Activated T-cell treated with anti-CD3 and anti-CD28 coated beads, Interleukin-2, amount 50 U/mL, for 24 hours (primary cell): ENCODE measurements around the gene KRTAP10-2.

Source experiments
- DNase-seq: peaks from one replicate; pipeline ENCODE4 v3.0.0-alpha.2; 2020
- H3K27ac Mint-ChIP-seq: 2 replicates; pipeline ENCODE4 v1.8.0; 2020; ENCODE audit warnings: mild to moderate bottlenecking, mixed read lengths
- H3K27me3 Mint-ChIP-seq: 2 replicates; pipeline ENCODE4 v1.8.0; 2020; ENCODE audit warnings: mixed read lengths
- H3K36me3 Mint-ChIP-seq: 2 replicates; pipeline ENCODE4 v1.8.0; 2020; ENCODE audit warnings: low read depth, mixed read lengths
- H3K4me1 Mint-ChIP-seq: 2 replicates; pipeline ENCODE4 v1.8.0; 2020; ENCODE audit warnings: low read depth, mixed read lengths
- H3K4me3 Mint-ChIP-seq: 2 replicates; pipeline ENCODE4 v1.8.0; 2020; ENCODE audit warnings: mild to moderate bottlenecking, moderate library complexity, mixed read lengths
- H3K9me3 Mint-ChIP-seq: 2 replicates; pipeline ENCODE4 v1.8.0; 2020; ENCODE audit warnings: mixed read lengths

Gene KRTAP10-2

DNA sequence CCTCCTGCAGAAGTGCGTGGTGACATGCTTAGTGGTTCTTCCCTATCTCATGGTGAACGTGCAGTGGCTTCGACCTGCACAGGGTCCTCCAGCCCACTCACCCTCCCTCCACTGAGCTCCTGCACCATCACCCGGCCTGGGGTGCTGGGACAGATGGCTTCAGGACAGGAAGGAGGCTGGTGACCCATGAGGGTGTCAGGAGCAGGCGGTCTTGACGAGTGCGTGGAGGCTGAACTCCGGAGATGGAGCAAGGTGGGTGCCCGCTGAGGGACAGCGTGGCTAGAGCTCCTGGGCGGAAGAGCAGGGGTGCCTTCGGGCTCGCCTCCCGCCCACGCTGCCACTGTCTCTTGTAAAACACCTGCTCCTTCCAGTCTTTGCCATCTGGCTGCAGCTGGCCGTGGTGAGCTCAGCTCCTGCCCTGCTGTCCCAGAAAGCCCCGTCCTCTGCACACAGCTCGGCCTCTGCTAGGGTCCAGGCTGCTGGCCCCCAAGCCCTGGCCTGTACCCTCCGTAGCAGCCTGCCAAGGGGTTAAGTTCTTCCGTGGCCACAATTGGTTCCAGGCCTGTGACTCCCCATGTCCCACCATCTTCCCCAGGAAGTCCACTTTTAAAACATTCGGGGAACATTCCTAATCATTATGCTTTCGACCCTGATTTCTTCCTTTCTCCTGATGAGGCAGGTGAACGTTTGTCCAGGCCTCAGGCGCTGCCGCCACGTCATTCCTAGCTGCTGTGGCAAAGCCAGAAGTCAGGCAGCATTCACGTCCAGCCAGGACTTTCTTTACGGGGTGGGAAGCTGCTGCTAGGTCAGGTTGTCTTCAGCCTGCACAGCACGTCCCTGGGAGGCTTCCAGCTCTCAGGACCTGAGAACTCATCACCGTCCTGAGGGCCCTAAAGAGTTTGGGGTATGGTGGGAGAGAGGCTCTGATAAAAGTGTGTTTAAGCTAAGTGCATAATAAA is 19.4 kb downstream of the KRTAP10-2 start:
- no peaks in the 10 kb centered on the region for H3K4me1 Mint-ChIP-seq
- H3K4me3 Mint-ChIP-seq, result no peak overlapping the region
- no peaks in the 10 kb centered on the region for H3K27me3 Mint-ChIP-seq

DNA sequence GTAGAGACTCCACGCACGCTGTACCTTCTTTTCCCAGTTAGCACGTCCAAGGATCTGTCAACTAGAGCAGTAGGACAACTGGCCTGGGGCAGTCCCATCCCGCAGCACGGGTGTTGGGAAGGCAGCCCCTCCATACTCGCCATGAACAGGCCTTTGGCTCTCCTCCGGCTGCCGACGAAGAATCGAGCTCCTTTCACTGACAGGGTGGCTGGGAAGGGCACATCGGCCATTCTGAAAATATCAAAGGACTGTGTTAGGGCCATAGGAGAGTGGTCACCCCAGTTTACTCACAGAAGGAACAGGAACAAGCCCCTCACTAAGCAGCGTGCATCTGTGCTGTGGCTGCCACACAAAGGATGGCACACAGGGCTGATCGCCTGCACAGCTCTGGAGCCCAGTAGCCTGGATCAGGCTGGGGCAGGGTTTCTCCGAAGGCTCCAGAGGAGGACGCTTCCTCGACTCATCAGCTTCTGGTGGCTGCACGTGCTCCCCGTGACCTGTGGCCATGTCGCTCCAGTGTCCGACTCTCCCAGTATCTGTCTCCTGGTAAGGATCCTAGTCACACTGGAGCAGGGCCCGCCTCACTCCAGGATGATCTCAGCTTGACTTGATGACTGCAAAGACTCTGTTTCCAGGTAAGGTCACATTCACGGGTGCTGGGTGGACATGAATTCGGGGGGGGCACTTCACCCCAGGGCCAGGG is 20.3 kb downstream of the KRTAP10-2 start:
- DNase-seq, result peak; percentile 19
- Mint-ChIP-seq H3K27me3 (no peaks in the 10 kb centered on the region), H3K4me3 (no peak overlapping the region), H3K4me1 (no peaks in the 10 kb centered on the region), H3K36me3 (no peaks in the 10 kb centered on the region), H3K9me3 (no peaks in the 10 kb centered on the region), H3K27ac (no peak overlapping the region)

More for the DNA sequence above, 19.4 kb downstream of the KRTAP10-2 start:
- DNase-seq, result no peak
- no peaks in the 10 kb centered on the region for H3K36me3 Mint-ChIP-seq
- no peaks in the 10 kb centered on the region for H3K9me3 Mint-ChIP-seq
- no peak overlapping the region for H3K27ac Mint-ChIP-seq

- no peaks in the 10 kb centered on the region for H3K36me3 Mint-ChIP-seq
- no peaks in the 10 kb centered on the region for H3K9me3 Mint-ChIP-seq
- no peak overlapping the region for H3K4me3 Mint-ChIP-seq
- no peaks in the 10 kb centered on the region for H3K4me1 Mint-ChIP-seq
- no peaks in the 10 kb centered on the region for H3K27me3 Mint-ChIP-seq
- DNase-seq, result no peak
- no peak overlapping the region for H3K27ac Mint-ChIP-seq
Observed at GRCh38 chr21:44530221-44530902, 20.9 kb downstream of the KRTAP10-2 start.

DNA sequence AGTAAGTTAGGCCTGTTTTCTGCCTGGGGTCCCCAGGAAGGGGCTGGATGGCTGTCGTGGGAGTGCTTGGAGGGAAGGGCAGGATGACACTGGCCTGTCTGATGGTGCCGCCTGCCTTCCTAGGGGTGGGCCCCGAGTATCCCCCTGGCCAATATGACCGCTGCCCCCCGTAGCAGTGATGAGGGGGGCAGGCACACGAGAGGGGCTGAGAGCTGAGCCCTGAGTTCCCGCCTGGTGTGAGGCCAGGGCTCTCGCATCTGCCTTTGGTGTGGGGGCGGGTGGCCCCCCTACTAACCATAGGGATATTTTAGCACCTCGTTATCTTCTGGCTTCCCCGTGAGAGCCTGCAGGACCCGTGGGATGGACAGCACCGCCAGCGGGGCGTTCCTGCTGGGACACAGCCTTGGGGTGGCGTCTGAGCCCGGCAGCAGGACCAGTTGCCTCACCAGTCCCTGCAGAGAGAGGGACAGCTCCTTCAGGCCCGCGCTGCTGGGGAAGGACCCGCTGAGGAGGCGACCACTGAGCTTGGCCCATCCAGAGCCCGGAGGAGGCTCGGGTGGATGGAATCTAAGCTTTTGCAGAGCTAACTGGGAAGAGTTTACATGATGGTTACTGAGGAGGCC is 21.7 kb downstream of the KRTAP10-2 start:
- no peaks in the 10 kb centered on the region for H3K9me3 Mint-ChIP-seq
- H3K27ac Mint-ChIP-seq, result no peak overlapping the region
- H3K27me3 Mint-ChIP-seq, result no peaks in the 10 kb centered on the region
- no peaks in the 10 kb centered on the region for H3K36me3 Mint-ChIP-seq
- H3K4me1 Mint-ChIP-seq, result no peaks in the 10 kb centered on the region
- H3K4me3 Mint-ChIP-seq, result no peak overlapping the region
- DNase-seq, result peak; percentile 7

GRCh38 chr21:44529011-44529421 is 22.3 kb downstream of the KRTAP10-2 start:
- H3K36me3 Mint-ChIP-seq, result no peaks in the 10 kb centered on the region

GRCh38 chr21:44528634-44528995 is 22.7 kb downstream of the KRTAP10-2 start:
- no peaks in the 10 kb centered on the region for H3K27me3 Mint-ChIP-seq
- H3K4me3 Mint-ChIP-seq, result no peak overlapping the region
- no peaks in the 10 kb centered on the region for H3K4me1 Mint-ChIP-seq
- no peaks in the 10 kb centered on the region for H3K9me3 Mint-ChIP-seq
- no peaks in the 10 kb centered on the region for H3K36me3 Mint-ChIP-seq
- H3K27ac Mint-ChIP-seq, result no peak overlapping the region
- DNase-seq, result peak; percentile 14

More at GRCh38 chr21:44529011-44529421, 22.3 kb downstream of the KRTAP10-2 start:
- H3K9me3 Mint-ChIP-seq, result no peaks in the 10 kb centered on the region
- H3K4me3 Mint-ChIP-seq, result no peak overlapping the region
- no peak overlapping the region for H3K27ac Mint-ChIP-seq
- H3K27me3 Mint-ChIP-seq, result no peaks in the 10 kb centered on the region
- H3K4me1 Mint-ChIP-seq, result no peaks in the 10 kb centered on the region
- peak; percentile 16 for DNase-seq

DNA sequence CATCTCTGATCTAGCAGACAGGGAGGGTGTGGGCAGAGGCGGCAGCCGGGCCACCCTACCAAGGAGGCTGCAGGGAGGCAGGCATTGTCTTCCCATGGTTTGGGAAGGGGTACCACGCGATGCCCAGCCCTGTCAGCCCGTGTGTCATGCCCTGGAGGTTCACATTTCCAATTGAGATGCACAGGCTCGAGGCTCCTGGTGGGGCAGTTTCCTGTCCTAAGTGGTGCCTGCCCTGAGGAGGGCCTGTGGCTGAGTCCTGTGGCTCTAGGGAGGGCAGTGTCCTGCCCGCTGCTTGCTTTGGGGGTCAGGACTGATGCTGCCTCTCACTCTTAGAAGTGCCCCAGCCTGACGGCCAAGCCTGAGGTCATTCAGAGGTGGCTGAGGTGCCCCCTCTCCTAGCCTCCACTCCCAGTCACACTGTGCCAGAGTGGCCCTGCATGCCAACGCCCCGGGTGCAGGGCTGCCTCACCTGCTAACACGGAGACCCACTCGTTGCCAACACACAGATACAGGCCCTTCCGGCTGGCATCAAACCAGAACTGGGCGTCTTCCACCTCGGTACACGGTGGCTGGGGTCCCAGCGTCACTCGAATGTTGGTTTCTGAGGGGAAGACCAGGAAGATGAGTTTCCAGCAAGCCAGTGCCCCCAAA is 23.2 kb downstream of the KRTAP10-2 start:
- no peak overlapping the region for H3K4me3 Mint-ChIP-seq
- no peaks in the 10 kb centered on the region for H3K9me3 Mint-ChIP-seq
- no peaks in the 10 kb centered on the region for H3K4me1 Mint-ChIP-seq
- no peaks in the 10 kb centered on the region for H3K27me3 Mint-ChIP-seq
- no peak overlapping the region for H3K27ac Mint-ChIP-seq
- DNase-seq, result no peak
- H3K36me3 Mint-ChIP-seq, result no peaks in the 10 kb centered on the region

DNA sequence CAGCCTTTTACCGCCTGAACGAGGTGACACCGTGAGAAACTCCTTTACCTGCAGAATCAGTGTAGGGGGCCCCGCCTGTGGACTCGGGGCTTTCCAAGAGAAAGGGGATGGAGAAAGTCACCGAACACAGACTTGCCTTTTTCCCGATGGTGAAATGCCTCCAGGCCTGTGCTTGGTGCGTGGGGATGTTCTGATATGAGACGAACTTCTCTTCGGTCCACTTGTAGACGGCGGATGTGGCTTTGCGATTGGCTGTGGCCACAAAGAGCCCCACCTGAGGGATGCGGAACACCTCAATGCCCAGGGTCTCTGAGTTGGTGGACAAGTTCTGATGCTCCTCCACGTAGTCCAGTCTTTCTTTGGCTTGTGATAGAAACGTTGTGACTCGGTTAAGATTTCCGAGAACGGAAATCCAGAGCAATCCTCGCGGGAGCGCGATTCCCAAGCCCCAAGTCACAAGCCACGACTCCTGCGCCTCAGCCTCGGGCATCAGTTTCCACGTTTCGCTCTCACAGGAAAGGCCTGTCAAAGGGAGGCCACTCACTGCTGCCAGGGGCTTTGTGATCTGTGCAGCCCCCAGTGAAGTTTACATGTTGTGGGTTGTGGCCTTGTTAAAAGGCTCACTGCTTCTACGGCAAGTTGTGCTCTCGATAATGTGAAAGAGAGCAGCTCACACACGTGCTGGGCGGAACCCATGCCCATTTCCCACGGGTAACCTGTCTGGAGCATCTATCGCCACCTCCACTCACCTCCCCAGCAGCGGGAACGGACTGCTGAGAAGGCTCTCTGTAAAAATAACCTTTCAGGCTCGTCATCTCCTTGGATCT is 23.9 kb downstream of the KRTAP10-2 start:
- DNase-seq, result no peak
- Mint-ChIP-seq H3K4me1 (no peaks in the 10 kb centered on the region), H3K27ac (no peak overlapping the region), H3K9me3 (no peaks in the 10 kb centered on the region), H3K27me3 (no peaks in the 10 kb centered on the region), H3K4me3 (no peak overlapping the region), H3K36me3 (no peaks in the 10 kb centered on the region)

- no peaks in the 10 kb centered on the region for H3K4me1 Mint-ChIP-seq
- H3K9me3 Mint-ChIP-seq, result no peaks in the 10 kb centered on the region
- H3K27me3 Mint-ChIP-seq, result no peaks in the 10 kb centered on the region
- H3K36me3 Mint-ChIP-seq, result no peaks in the 10 kb centered on the region
- no peak overlapping the region for H3K27ac Mint-ChIP-seq
- H3K4me3 Mint-ChIP-seq, result no peak overlapping the region
- no peak for DNase-seq
Observed at GRCh38 chr21:44526096-44526997, 25.0 kb downstream of the KRTAP10-2 start.

- no peaks in the 10 kb centered on the region for H3K27me3 Mint-ChIP-seq
- no peak overlapping the region for H3K27ac Mint-ChIP-seq
- H3K36me3 Mint-ChIP-seq, result no peaks in the 10 kb centered on the region
- no peaks in the 10 kb centered on the region for H3K4me1 Mint-ChIP-seq
- no peak for DNase-seq
- no peak overlapping the region for H3K4me3 Mint-ChIP-seq
- no peaks in the 10 kb centered on the region for H3K9me3 Mint-ChIP-seq
Observed at GRCh38 chr21:44525391-44526095, 25.8 kb downstream of the KRTAP10-2 start.

GRCh38 chr21:44524414-44525371 is 26.6 kb downstream of the KRTAP10-2 start:
- Mint-ChIP-seq H3K9me3 (no peaks in the 10 kb centered on the region), H3K36me3 (no peaks in the 10 kb centered on the region), H3K4me1 (no peaks in the 10 kb centered on the region), H3K4me3 (no peak overlapping the region), H3K27me3 (no peaks in the 10 kb centered on the region), H3K27ac (no peak overlapping the region)
- DNase-seq, result peak; percentile 17
